GM19467 (cell line): Measurements from ENCODE around the gene TREML4.

Experiments
- ATAC-seq: cut with Tn5 transposase; IDR thresholded peaks from one replicate; pipeline ENCODE4 v1.9.1; 2021; ENCODE audit warnings: mild to moderate bottlenecking, moderate library complexity; ENCODE audit not compliant: unreplicated experiment

Gene TREML4

GRCh38 chr6:41252401-41253169 lies 24.4 kb downstream of the TREML4 start:
- no peak for ATAC-seq

DNA sequence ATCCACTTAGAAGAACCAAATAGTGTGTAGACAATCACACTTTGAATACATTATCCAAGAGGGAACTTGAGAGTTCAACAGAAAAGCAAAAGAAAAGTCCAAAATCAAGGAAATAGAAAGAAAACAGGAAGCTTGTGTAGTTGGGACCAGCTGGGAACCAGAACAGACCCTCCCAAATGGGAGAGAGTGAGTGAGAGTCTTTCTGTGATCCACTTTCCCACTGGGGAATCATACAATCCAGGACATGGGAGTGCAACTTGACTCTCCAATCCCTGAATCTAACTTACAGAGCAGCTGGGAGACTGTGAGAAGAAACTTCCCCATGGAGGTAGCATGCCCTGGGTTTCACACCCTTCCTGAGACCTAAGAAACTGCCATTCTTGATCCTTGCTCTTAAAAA lies 27.0 kb downstream of the TREML4 start:
- no peak for ATAC-seq

DNA sequence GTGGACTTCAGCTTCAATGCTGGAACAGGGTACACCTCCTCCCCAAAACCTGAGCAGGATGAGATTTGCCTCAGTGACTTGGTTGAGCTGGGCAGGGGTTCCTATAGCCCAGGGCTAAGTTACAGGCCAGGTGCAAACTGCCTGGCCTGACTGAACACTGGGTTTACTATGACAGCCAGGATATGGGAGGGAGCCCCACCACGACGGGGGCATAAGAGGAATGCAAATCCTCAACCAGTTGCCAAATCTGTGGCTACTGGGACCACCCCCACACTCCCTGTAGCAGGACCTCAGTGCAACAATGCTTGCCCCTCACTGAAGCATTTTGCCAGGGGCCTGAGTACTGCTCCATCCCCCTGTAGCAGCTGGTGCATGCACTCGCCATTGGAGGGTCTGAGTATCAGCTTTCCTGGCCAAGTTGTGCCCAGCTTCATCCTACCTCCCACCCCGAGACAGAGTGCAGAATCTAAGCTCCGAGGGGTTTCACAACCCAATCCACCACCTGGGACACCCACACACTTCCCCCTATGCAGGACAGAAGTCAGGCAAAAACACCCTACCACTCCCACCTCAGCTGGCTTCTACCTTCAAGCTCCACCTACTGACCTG lies 27.6 kb downstream of the TREML4 start:
- ATAC-seq, result no peak

DNA sequence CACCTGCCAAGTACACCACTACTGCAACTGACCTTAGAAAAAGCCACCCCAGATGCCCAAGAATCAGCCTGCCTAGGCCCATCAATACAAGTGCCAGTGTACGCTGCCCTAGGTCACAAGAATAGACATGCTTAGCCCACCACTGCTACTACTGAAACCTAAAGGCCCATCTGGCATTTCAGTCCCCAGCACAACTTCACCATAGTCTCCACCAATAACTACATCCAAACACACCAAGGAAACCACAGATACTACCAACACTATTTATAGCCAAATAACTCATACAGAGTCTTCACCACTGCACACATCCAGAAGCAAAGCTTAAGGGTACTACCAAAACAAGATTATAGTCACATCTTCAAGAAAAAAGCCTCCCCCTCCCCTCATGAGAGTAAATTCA lies 28.2 kb downstream of the TREML4 start:
- no peak for ATAC-seq

GRCh38 chr6:41257369-41258195 lies 29.4 kb downstream of the TREML4 start:
- no peak for ATAC-seq

DNA sequence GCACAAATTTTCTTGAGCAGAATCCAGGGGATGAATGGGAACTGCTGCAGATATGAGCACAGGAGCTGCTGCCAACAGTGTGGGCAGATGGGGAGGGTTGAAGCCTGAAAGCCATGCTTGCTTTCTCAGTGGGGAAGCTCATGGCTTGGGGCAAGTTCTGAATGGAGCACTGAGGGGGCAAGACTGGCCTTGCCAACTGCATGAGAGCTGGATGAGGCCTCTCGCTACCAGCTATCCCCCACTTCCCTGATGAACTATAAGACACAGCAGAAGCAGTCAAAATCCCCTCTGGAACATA lies 30.0 kb downstream of the TREML4 start:
- ATAC-seq, result no peak

DNA sequence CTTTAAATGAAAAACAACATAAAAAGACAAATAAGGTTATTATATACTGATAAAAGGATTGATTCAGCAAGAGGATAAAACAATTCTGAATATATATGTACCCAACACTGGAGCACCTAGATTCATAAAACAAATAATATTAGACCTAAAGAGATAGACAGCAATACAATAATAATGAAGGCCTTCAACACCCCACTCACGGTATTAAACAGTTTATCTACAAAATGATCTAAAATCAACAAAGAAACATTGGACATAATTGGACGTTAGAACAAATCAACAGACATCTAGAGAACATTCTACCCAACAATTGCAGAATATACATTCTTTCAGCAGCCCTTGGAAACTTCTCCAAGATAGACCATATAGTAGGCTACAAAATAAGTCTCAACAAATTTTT lies 34.3 kb downstream of the TREML4 start:
- no peak for ATAC-seq

DNA sequence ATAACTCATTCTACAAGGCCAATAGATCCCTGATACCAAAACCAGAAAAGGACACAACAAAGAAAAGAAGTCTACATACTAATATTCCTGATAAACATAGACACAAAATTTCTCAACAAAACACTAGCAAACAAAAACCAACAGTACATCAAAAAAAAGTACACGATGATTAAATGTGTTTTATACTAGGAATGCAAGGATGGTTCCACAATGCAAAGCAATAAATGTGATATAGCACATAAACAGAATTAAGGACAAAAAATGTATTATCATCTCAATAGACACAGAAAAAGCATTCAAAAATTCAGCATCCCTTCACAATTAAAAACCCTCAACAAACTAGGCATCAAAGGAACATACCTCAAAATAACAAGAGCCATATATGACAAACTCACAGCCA lies 35.1 kb downstream of the TREML4 start:
- no peak for ATAC-seq

GRCh38 chr6:41266541-41266940 lies 38.4 kb downstream of the TREML4 start:
- ATAC-seq, result no peak

DNA sequence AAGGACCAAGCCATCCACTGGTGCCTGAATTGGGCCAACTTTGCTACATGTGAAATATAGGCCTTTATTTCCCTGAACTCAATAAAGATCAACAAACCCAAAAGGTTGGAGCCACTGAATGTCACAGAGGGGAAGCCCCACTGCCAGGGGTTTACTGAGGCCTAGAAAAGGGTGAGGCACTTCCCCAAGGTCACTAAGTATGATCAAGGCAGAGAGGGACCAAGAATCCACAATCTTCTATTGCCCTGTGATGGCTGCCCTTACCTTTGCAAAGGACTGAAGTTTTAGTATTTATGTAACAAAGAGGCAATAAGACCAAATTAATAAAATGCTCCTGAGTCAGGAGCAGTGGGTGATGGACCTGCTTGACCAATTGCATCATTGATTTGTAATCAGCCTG lies 40.3 kb downstream of the TREML4 start:
- no peak for ATAC-seq

- no peak for ATAC-seq
These were observed 41.0 kb downstream of the TREML4 start for GRCh38 chr6:41269166-41269565.

GRCh38 chr6:41269716-41270115 lies 41.6 kb downstream of the TREML4 start:
- ATAC-seq, result no peak

- ATAC-seq, result no peak
These were observed 43.8 kb downstream of the TREML4 start for GRCh38 chr6:41271901-41272395.

- ATAC-seq, result no peak
These were observed 44.6 kb downstream of the TREML4 start for GRCh38 chr6:41272591-41273240.

DNA sequence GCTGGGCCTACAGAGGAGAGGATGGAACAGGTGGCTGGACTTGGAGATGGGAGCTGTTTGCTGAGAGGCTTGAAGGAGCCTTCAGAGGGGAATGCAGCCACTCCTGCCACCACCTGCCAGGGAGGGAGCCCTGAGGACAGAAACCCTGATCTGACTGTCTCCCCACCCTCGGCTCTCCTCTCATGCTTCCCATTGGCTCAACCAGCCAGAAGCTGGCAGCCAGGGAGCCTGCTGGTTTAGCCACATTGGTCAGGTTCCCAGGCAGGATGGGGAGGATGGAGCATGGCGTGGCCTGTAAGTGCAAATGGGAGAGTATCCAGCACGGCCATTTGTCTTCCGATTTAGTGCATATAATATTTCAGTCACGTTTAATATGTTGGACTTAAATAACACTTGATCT lies 45.6 kb downstream of the TREML4 start:
- no peak for ATAC-seq

GRCh38 chr6:41274256-41274655 lies 46.1 kb downstream of the TREML4 start:
- ATAC-seq, result no peak

GRCh38 chr6:41275489-41275888 lies 47.3 kb downstream of the TREML4 start:
- no peak for ATAC-seq

DNA sequence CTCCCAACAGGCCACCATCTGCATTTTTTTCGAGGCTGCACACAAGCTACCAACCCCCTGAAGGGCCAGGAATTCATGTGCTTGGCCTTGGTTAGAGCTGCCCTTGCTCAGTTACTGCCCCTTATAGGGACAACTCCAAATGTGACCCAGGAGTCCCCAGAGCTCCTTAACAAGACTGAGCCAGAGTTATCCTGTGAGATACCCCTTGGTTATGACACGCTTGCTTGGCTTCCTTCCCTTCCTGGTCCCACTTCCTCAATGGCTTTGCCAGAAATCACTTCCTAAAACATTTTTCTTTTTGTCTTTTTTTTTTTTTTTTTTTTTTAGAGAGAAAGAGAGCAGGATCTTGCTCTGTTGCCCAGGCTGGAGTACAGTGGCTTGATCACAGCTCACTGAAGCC lies 49.5 kb downstream of the TREML4 start:
- ATAC-seq, result no peak

GRCh38 chr6:41278699-41279405 lies 50.7 kb downstream of the TREML4 start:
- no peak for ATAC-seq

DNA sequence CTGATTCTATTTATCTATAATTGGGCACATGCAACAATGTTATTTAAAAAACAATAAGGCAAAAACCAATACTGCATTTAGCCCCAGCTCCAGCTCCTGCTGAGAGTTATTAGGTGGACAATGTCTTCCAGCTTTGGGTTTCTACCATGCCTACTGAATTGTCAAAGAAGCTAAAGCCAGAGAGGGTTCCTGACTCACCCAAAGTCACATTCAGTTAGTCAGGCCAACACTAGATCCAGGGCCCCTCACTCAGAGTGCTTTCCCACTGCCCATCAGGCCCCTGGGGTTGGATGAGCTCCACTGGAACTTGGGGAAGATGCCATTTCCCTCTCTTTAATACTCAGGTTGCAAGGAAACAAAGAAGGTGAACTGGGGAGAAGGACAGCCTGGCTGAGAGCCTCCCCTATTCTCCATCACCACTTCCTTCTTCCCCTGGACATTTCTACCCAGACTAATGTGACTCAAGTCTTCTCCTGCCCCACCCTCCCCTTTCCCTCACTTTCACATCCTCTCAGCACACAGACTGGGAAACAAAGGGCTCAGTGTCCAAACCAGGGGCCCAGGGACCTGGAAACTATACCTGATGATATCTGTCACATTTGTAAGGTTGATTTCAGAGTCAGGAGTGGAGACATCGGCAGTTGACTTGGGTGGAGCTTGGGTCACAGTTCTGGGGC lies 52.4 kb downstream of the TREML4 start:
- no peak for ATAC-seq
